ENCODE results near the gene CCL2.

DNA sequence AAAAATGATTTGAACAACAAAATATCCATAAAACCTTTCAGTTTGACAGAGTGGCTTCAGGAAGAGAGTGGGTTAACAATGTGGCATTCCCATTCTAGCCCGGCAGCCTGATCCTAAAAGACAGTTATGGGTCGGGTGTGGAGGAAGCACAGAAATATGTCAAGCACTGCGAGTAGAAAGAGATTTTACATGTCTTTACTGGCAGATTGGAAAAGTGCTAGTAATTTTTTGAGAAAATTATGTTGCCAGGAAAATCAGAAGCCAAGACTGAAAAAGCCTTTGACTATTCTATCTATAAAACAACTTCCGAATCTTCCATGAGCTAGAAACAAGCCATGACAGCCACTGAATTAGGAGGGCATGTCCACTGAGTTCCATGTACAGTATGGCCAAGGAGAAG, 5.8 kb downstream of the CCL2 start:
- TF ChIP-seq, protein P1, sequence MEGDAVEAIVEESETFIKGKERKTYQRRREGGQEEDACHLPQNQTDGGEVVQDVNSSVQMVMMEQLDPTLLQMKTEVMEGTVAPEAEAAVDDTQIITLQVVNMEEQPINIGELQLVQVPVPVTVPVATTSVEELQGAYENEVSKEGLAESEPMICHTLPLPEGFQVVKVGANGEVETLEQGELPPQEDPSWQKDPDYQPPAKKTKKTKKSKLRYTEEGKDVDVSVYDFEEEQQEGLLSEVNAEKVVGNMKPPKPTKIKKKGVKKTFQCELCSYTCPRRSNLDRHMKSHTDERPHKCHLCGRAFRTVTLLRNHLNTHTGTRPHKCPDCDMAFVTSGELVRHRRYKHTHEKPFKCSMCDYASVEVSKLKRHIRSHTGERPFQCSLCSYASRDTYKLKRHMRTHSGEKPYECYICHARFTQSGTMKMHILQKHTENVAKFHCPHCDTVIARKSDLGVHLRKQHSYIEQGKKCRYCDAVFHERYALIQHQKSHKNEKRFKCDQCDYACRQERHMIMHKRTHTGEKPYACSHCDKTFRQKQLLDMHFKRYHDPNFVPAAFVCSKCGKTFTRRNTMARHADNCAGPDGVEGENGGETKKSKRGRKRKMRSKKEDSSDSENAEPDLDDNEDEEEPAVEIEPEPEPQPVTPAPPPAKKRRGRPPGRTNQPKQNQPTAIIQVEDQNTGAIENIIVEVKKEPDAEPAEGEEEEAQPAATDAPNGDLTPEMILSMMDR (IDR thresholded peaks at IDR 0.05) = no peak
- TF ChIP-seq POLR2A (IDR thresholded peaks at IDR 0.05) (no peak), POLR2AphosphoS5 (IDR thresholded peaks at IDR 0.05) (no peak)
